ENCODE results near the gene LSM4.

Gene LSM4

DNA sequence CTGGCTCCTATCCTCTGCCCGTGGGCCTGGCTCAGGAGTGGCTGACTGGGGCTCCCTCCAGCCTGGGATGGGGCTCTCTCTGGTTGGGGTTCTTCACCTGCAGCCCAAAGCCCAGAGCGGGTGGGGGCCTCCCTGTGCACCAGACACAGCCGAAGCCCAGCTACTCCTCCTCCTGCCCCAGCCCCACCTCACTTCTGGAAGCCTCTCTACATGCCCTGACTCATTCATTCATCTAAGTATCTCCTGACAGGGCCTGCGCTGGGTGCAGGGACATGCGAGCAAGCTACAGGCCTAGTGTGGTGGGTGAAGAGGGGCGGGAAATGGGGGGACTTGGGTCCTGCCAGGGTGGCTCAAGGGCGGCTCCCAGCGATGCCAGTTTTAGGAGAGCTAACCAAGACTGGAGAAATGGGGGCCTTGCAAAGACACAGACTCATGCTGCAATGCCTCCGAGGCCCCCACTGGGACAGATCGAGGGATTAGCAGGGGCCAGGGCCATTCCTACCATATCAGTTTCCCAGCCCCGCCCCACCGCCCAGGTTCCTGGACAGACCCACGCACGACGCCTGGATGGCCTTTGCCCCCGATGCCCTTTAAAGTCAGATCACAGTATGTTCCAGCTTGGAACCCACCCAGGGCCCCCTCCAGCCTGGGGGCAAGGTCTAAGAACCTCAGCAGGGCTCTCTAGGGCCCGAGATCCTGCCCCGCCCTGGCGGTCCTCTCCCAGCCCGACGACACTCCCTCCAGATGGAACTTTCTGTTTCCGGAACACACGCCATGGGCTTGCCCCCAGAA lies 12.6 kb downstream of the LSM4 start:
- DNase-seq, result no peak

DNA sequence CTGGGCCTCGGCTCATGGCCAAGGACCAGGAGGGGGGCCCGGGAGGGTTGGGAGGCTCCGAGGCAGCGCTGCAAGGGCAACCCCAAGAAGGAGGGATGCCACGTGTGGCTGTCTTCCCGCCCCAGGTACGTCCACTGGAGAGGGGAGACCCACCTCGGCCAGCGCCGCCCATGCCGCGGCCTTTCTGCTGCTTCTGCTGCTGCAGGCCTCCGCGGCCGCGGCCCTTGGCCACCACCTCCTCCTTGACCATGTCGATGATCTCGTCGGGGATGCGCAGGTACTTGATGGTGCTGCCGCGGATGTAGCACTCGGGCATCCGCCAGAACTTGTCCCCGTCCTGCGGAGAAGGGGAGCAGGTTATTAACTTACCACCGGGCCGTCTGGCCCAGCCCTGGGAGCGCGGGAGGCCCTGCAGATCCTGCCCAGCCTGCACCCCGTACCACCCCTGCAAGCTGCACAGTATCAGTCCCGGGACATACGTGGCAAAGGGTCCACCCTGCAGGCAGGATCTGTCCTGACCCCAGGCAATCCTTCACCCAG lies 13.3 kb downstream of the LSM4 start:
- no peak for DNase-seq

DNA sequence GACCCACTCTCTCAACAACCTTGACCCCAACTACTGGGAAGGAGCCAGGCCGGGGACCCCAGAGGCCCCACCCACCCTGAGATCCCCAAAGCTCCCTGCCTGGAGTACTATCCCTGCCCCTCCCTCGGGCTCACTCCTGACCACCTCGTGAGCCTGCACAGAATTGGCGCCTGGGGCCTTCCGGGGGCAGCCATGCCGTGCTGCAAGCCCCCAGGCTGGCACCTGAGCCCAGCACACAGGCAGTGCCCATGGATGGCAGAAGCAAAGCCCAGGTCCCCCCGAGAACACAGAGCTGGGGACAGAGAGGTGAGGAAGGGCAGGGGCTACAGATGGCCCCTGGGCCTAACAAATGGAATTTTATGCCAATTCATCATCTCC lies 13.9 kb downstream of the LSM4 start:
- no peak for DNase-seq

DNA sequence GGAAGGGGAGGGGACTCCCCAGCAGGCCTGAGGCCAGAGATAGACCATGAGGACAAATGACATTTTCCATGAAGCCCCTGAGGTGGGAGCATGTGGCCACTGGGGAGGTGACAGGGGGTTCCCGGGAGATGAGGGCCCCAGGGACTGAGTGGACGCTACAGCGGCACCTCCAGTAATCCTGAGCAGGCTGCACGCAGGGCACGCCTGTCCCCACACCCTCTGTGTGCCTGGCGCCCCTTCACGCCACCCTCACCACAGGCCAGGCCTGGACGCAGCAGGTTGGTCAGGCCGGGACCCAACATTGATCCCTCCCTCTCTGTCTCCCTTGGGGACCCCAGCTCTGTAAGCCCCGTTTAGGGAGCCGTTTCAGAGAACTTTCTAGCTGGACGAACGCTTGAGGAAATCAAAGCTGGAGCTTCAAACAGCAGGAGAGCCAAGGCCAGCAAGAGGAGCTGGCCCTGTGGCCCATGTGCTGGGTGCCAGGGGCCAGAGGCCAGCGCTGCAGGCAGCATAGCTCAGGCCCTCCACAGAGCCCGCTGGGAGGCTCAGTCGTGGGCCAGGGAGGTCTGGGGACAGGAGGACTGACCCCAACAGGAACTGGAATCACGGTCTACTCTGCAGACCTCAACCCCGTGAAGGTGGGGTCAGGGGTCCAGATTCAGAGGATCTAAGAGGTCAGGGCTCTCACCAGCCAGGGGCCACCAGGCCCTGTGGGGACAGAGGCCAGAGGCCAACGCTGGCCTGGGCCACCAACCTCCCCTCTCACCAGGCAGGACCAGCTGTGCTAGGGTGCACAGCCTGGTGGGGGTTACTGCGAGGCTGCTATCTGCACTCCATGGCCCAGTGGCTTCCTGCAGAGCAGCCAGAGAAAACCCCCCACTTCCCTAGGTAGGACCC lies 14.6 kb downstream of the LSM4 start:
- DNase-seq, result no peak

DNA sequence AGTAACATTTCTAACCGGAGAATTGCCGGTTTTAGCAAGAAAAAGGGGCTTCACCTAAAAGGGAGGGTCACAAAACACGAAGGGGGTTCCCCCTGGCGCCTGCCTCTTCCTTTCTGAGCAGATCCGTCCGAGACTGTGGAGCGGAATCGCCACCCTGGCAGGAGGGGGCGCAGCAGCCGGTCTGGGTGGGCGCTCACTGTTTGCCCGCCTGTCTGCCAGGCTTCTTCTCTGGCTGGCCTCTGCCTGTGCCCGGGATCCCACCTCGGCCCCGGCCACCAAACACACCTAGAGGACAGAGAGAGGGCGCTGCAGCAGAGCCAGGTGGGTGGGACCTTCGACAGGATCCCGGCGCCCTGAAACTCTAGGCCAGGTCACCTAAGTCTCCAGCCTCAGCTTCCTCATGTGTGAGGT lies 15.6 kb downstream of the LSM4 start:
- no peak for DNase-seq

DNA sequence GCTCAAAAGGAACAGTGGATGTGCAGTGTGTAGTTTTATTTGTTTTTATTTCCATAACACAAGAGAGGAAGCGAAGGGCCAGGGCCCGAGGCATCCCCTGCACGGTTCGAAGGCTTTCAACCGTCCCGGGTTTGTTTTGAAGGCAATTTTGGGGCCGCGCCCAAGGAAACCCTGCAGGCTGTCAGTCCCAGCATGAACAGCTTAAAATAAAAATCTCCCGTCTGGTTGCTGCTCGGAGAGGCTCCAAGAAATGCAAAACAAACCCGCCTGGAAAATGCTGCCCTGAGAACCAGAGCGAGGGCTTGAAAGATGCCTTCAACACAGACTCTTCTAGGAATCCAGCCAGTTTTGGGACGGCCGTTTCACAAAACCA lies 16.0 kb downstream of the LSM4 start:
- DNase-seq, result no peak

DNA sequence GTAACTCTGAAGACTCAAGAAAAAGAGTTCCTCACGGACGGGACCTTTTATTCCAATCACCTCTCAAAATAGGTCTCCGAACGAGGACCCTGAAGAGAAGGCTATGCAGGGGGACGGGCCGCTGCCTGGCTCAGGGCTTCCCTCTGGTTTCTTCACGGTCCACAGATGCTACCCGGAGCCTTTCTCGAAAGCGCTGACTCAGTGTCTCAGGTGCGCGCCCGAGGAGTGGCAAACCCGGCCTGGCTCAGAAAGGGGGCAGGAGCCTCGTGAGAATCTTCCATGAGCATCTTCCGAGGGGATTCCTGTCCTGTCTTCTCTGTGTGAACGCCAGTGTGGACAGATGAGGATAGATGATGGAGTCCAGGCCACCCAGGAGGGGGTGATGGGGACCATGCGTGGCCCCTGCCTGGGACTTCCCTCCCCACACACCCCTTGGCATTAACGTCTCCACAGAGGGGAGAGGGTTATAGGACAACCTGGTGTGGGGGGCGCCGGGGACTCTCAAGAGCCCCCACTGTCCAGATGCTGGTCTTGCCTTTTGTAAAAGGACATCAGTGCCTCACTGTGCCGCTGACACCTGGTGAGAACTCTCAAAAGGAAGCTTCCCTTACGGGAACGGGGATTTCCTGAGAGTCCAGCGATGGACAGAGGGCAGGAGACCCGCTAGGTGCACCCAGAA lies 16.5 kb downstream of the LSM4 start:
- DNase-seq, result no peak

DNA sequence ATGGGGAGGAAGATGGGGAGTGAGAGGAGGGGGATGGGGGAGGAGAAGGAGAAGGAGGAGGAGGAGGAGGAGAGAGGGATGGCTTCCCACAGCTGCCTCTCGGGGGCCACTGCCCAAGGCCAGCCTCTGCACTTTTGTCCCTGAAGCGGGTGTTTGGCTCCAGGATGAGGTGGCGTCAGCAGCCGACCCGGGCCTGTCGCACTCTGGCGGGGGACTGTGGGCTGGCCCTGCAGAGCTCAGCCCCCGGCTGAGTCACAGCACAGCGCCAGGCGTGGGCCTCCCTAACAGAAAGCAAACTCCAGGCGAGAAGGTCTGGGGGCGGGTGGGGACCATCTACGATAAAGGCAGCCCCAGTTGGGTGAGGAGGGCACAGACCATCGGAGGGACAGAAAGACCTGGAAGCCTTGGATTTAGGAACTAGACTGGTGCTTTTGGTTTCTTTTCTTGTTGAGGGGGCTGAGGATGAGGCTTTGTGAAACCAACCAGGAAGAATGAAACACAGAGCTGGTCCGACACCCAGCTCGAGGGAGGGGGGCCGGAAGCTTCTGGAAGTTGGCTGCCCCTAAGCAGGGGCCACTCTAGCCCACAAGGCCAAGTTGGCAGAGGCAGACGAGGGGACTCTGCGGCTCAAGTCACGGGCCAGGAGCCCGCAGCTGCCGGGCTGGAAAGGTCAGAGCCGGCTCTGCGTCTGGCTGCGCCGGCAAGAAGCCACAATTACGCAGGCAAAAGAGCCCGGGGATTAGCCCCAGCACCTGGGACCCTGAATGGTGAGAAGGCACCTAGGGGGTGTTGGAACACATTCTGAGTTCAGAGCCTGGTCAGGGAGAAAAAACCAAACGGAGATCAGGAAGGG lies 18.2 kb downstream of the LSM4 start:
- DNase-seq, result peak; percentile 86

DNA sequence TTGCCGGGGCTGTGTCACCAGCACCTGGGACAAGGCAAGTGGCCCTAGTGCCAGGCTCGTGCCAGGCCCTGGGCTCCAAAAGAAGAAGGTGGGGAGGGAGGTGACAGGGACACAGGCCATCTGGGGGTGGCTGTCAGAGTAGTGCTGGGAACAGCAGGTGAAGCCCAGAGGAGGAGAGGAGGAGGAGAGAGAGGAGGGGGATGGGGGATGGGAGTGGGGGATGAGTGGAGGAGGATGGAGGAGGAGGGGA lies 18.7 kb downstream of the LSM4 start:
- no peak for DNase-seq

DNA sequence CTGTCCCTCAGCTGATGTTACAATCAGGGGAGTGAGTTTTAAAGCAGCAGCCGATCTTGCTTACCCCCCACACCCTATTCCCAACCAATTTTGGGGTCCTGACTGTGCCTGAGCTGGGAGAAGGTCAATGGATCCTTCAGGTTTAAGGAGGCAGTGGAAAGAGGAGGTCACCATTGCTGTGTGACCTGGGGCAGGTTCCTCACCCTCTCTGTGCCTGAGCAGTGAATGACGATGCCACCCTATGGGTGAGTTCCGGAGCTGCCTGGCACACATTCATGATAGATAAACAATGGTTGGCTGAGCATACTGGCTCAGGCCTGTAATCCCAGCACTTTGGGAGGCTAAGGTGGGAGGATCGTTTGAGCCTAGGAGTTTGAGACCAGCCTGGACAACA lies 21.2 kb downstream of the LSM4 start:
- DNase-seq, result no peak

DNA sequence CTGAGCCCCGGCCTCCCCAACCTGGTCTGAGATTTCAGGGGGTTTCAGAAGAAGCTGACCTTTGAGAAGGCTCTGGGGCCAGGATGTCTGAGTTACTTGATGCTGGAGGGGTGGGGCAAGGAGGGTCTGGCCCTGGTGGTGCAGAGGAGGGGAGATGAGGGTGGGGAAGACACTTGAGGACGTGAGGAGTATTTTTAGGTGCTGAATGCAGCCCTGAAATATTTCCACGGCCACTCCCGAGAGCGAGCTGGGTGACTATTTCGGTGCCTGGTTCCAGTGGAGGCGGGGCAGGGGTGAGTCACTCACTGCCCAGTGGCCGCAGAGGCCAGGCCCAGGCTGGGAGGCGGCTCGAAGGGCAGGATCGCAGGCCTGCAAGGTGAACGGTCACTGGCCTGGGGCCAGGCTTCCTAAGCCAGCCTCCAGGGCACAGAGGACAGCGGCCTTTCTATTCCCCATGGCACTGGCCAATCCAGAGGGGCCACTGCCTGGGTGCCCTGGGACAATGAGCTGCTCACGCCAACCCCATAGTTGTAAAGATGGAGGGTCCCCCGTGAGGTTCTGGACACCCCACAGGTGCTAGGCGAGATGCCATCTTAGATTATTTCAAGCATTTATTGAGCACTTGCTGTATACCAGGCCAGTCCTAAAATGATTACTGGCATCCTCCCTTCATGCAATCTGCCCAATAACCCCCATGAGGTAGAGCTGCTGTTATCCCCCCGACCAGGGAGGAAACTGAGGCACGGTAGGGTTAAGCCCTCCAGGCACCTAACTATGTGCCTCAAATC lies 21.8 kb downstream of the LSM4 start:
- DNase-seq, result no peak

DNA sequence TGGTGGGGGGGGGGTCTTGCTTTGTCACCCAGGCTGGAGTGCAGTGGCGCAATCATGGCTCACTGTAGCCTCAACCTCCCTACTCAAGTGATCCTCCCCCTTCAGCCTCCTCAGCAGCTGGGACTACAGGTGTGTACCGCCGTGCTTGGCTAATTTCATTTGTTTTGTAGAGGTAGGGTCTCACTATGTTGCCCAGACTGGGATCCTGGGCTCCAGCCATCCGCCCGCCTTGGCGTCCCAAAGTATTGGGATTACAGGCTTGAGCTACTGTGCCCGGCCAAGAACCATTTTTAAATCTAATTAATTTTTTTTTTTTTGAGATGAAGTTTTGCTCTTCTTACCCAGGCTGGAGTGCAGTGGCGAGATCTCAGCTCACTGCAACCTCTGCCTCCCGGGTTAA lies 23.2 kb downstream of the LSM4 start:
- DNase-seq, result no peak

DNA sequence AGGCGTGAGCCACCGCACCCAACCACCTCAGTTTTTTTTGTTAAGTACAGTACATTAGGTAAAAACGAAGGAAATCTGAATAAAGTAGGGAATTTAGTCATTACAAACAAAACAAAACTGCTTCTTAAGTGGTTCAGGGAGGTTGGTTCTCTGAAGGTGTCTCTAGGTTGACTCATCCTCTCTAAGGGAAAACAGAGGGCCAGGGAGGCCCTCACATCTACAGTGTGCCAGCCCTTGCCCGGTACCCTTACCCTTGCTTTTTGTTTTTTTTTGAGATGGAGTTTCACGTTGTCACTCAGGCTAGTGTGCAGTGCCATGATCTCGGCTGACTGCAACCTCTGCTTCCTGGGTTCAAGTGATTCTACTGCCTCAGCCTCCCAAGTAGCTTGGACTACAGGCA lies 24.3 kb downstream of the LSM4 start:
- DNase-seq, result no peak

DNA sequence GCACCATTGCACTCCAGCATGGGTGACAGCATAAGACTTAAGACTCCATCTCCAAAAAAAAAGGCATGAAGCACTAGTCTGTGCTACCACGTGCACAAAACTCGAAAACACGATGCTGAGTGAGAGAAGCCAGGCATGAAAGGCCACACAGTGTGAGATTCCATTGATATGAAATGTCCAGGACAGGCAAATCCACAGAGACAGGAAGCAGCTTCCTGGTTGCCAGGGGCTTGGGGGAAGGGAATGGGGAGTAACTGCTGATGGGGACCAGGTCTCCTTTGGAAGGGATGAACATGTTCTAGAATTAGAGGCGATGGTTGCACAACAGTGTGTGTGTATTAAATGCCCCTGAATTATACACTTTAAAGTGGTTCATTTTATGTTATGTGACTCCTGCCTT lies 25.6 kb downstream of the LSM4 start:
- no peak for DNase-seq

DNA sequence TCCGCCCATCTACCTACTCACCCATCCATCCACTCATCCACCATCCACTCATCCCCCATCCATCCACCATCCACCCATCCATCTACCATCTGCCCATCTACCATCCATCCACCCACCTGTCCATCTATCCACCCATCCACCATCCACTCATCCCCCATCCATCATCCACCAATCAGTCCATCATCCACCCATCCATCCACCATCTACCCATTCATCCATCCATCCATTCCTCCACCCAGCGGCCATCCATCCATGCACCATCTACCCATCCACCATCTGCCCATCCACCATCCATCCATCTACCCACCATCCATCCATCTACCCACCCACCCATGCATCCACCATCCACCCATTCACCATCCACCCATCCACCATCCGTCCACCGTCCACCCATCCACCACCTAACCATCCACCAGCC lies 27.8 kb downstream of the LSM4 start:
- DNase-seq, result no peak

DNA sequence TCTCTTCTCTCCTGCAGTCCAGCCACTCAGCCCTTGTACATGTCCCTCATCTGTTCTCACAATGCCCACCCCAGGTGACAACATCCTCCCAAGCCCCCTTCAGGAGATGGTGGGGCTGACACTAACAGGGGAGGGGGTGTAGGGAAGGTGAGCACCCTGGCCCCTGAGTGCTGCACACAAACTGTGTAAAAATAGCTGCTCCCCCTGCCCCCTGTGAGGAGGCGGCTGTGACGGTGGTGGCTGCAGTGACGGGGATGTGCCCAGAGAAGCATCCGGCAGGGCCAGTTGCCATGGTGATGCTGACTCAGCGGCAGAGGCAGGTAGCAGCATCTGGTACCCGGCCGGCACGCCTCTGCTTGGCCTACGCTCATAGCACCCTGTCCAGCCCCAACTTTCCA lies 28.4 kb downstream of the LSM4 start:
- DNase-seq, result no peak

DNA sequence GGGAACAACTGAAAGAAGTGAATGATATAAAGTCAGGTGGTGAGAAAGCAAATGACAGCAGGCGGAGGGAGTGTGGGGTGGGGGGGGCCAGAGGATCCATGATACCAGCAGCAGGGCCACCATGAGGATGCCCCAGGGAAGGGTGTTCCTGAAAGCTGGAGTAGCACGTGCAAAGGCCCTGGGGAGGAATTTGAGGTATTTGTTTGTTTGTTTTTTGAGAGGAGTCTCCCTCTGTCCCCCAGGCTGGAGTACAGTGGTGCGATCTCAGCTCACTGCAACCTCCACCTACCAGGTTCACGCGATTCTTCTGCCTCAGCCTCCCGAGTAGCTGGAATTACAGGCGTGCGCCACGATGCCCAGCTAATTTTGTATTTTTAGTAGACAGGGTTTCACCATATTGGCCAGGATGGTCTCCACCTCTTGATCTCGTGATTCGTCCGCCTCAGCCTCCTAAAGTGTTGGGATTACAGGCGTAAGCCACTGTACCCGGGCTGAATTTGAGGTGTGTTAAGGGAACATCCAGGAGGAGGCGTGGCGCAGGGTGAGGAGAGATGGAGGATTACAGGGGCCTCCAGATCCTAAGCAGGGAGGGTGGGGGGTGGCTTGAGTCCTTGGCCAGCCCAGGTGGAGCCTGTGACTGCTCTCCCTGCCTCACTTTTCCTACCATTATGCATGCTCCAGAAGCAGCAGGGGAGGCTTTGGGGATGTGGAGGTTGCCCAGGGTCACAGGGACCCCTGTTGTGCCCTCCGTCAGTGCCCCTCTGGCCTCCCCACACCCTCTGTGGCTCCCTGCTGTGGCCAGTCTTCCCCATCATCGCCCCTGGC lies 29.0 kb downstream of the LSM4 start:
- DNase-seq, result no peak

DNA sequence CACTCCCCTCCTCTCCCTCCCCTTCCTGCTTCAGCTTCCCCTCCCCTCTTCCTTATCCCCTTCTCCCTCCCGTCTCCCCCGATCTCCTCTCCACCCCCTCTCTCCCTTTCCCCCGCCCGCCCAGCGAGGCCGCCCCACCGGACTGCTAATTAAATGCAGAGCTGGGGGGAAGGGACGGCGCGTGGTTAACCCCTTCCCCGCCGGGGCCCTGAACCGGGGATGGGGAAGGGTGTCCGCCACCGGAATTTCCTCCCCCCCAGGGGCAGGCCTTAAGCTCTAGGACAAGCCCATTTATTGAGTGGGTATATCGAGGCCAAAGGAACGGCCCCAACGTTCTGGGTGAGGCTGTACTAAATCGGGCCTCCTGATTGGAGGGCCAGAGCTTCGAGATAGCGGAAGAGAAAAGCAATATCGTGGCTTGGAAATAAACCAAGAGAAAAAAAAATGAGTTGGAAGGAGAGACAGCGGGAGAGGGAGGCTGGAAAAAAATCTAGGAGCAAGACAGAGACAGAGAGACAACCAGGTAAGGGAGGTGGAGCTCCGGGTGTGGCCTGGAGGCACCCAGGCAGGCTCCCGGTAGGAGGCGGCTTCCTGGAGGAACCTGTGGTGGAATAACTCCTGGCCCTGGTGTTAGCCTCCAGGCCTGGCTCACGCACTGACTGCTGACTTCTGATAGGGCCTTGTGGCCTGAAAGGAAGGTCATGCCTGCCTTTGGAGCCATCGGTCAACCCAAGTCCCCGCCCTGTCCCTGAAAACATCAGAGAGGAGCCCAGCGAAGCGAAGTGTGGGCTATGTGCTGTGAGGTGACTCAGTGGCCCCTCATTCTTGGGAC lies 29.9 kb downstream of the LSM4 start:
- DNase-seq, result peak; percentile 82

DNA sequence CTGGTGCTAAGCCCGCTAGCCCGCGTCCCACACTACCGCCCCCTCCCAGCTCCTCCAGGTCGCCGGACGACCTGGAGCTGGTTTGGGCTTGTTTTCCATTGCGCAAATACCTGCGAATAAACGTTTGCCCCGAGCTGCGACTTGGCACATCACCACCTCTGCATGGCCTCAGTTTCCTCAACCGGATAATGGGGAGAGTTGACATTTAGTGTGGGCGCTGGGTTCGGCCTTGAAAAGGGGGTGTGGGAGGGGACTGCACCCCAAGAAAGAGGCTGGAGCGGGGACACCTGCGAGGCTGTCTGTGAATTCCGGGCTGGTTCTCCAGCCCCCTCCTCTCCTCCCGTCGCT lies 30.4 kb downstream of the LSM4 start:
- no peak for DNase-seq

Measured in GDM1 (cell line).